HEK293 (cell line): Measurements from ENCODE around the gene NIP7.

Experiments
- ATF2 ChIP-seq: fragments of 450-650 bp; formaldehyde crosslinking; IDR thresholded peaks from 2 replicates; pipeline ENCODE4 v1.5.1; 2016; ENCODE audit warnings: missing biosample characterization, missing genetic modification characterization, low read depth
- CTCF ChIP-seq: fragments of 450-650 bp; formaldehyde crosslinking; IDR thresholded peaks from 2 replicates; pipeline ENCODE4 v1.5.1; 2016; ENCODE audit warnings: missing biosample characterization, missing genetic modification characterization
- GFI1B ChIP-seq: fragments of 450-650 bp; formaldehyde crosslinking; IDR thresholded peaks from 2 replicates; pipeline ENCODE4 v1.5.1; 2016; ENCODE audit warnings: missing biosample characterization, missing genetic modification characterization
- GLI4 ChIP-seq: fragments of 450-650 bp; formaldehyde crosslinking; IDR thresholded peaks from 2 replicates; pipeline ENCODE4 v1.5.1; 2016; ENCODE audit warnings: missing biosample characterization, missing genetic modification characterization
- MYNN ChIP-seq: fragments of 450-650 bp; formaldehyde crosslinking; IDR thresholded peaks from 2 replicates; pipeline ENCODE4 v1.5.1; 2016; ENCODE audit warnings: missing biosample characterization, missing genetic modification characterization, borderline replicate concordance
- REST ChIP-seq: fragments of 450-650 bp; formaldehyde crosslinking; IDR thresholded peaks from 2 replicates; pipeline ENCODE4 v1.5.1; 2016; ENCODE audit warnings: missing biosample characterization, missing genetic modification characterization
- SETDB1 ChIP-seq: IDR thresholded peaks from one replicate; pipeline ENCODE4 v1.6.1; 2017; ENCODE audit warnings: mild to moderate bottlenecking, low read length, moderate library complexity, mixed read lengths; ENCODE audit not compliant: insufficient read length
- TCF7L2 ChIP-seq: IDR thresholded peaks from 2 replicates; pipeline ENCODE4 v1.6.1; 2011; ENCODE audit warnings: low read depth, mild to moderate bottlenecking, inconsistent platforms, low read length, moderate library complexity, borderline replicate concordance
- YY1 ChIP-seq: fragments of 450-650 bp; formaldehyde crosslinking; IDR thresholded peaks from 2 replicates; pipeline ENCODE4 v1.5.1; 2018; ENCODE audit warnings: missing biosample characterization, missing genetic modification characterization
- ZNF561 ChIP-seq: fragments of 450-650 bp; IDR thresholded peaks from 2 replicates; pipeline ENCODE4 v1.5.1; 2018; ENCODE audit warnings: missing biosample characterization, missing genetic modification characterization, borderline replicate concordance
- ZNF76 ChIP-seq: fragments of 450-650 bp; formaldehyde crosslinking; IDR thresholded peaks from 2 replicates; pipeline ENCODE4; 2016; ENCODE audit warnings: low read depth, missing biosample characterization, missing genetic modification characterization, borderline replicate concordance
- ZNF768 ChIP-seq: fragments of 450-650 bp; formaldehyde crosslinking; IDR thresholded peaks from 2 replicates; pipeline ENCODE4 v1.5.1; 2018; ENCODE audit warnings: missing biosample characterization, mild to moderate bottlenecking, missing genetic modification characterization

- TF ChIP-seq ZNF768 (tag by site-specific recombination): no peak
- TF ChIP-seq CTCF (tag by site-specific recombination): no peak
- TF ChIP-seq GLI4 (tag by site-specific recombination): no peak
- TF ChIP-seq YY1: no peak
- no peak for TF ChIP-seq MYNN (tag by site-specific recombination)
- no peak for TF ChIP-seq ZNF561 (tag by site-specific recombination)
- TF ChIP-seq SETDB1: no peak
- no peak for TF ChIP-seq GFI1B
- TF ChIP-seq REST (tag by site-specific recombination): no peak
- TF ChIP-seq ZNF76 (tag by site-specific recombination): no peak
- TF ChIP-seq ATF2 (tag by site-specific recombination): no peak
- TF ChIP-seq TCF7L2: no peak
Observed at GRCh38 chr16:69301187-69301586, 38.4 kb upstream of the NIP7 start.
